ENCODE data around the gene GNPNAT1. TPM values are rescaled to one million over a fixed set of nuclear protein-coding genes. Genes with fewer than 3 reads are reported as not detected.

Gene GNPNAT1
- total RNA-seq, 1 donor from 2014 or later, result 37.7 TPM

- Histone ChIP-seq H3K4me3 (ENCODE audit: insufficient read depth, low read depth, low read length) (no peak overlapping the region), H3K36me3 (ENCODE audit: insufficient read depth, low read length) (peaks cover 8% of the 10 kb centered on the region), H3K9ac (ENCODE audit: low read length) (no peak overlapping the region), H2AFZ (ENCODE audit: low read depth, low read length) (no peak overlapping the region), H3K9me3 (ENCODE audit: insufficient read depth, low read depth, low read length) (no peaks in the 10 kb centered on the region), H3K4me2 (ENCODE audit: low read length) (no peak overlapping the region), H4K20me1 (ENCODE audit: insufficient read depth, low read length) (no peaks in the 10 kb centered on the region), H3K27me3 (ENCODE audit: insufficient read depth, low read length) (no peaks in the 10 kb centered on the region), H3K79me2 (ENCODE audit: insufficient read depth, low read length) (no peaks in the 10 kb centered on the region), H3K4me1 (ENCODE audit: insufficient read depth, low read length) (no peaks in the 10 kb centered on the region), H3K27ac (ENCODE audit: low read depth, low read length) (no peak overlapping the region)
- FAIRE-seq (no peak), DNase-seq (ENCODE audit: low read depth) (no peak)
- Mint-ChIP-seq H3K4me1 (ENCODE audit: low read depth, unreplicated experiment) (no peaks in the 10 kb centered on the region), H3K9me3 (ENCODE audit: unreplicated experiment) (no peaks in the 10 kb centered on the region), H3K36me3 (ENCODE audit: low read depth, unreplicated experiment) (peaks cover 2% of the 10 kb centered on the region), H3K27ac (ENCODE audit: unreplicated experiment) (no peak overlapping the region), H3K4me3 (ENCODE audit: unreplicated experiment) (no peak overlapping the region), H3K27me3 (ENCODE audit: low read depth, unreplicated experiment) (no peaks in the 10 kb centered on the region)
- no peak for TF ChIP-seq CTCF (IDR thresholded peaks at IDR 0.05; ENCODE audit: insufficient read depth, low read depth, low read length)
- no peak for TF ChIP-seq EZH2 (IDR thresholded peaks at IDR 0.05; ENCODE audit: insufficient read depth, low read length)
These were observed 32.3 kb downstream of the GNPNAT1 start for GRCh38 chr14:52759145-52759544.

GRCh38 chr14:52755607-52756316 lies 35.6 kb downstream of the GNPNAT1 start:
- Histone ChIP-seq H3K4me2 (ENCODE audit: low read length) (no peak overlapping the region), H2AFZ (ENCODE audit: low read depth, low read length) (no peak overlapping the region), H4K20me1 (ENCODE audit: insufficient read depth, low read length) (no peaks in the 10 kb centered on the region), H3K27ac (ENCODE audit: low read depth, low read length) (no peak overlapping the region), H3K9ac (ENCODE audit: low read length) (no peak overlapping the region), H3K4me3 (ENCODE audit: insufficient read depth, low read depth, low read length) (no peak overlapping the region), H3K36me3 (ENCODE audit: insufficient read depth, low read length) (peaks cover 8% of the 10 kb centered on the region), H3K27me3 (ENCODE audit: insufficient read depth, low read length) (no peaks in the 10 kb centered on the region), H3K79me2 (ENCODE audit: insufficient read depth, low read length) (no peaks in the 10 kb centered on the region), H3K4me1 (ENCODE audit: insufficient read depth, low read length) (no peaks in the 10 kb centered on the region), H3K9me3 (ENCODE audit: insufficient read depth, low read depth, low read length) (no peaks in the 10 kb centered on the region)
- H3K9me3 Mint-ChIP-seq (ENCODE audit: unreplicated experiment), result no peaks in the 10 kb centered on the region
- no peaks in the 10 kb centered on the region for H3K27me3 Mint-ChIP-seq (ENCODE audit: low read depth, unreplicated experiment)
- H3K27ac Mint-ChIP-seq (ENCODE audit: unreplicated experiment), result no peak overlapping the region
- peaks cover 5% of the 10 kb centered on the region for H3K36me3 Mint-ChIP-seq (ENCODE audit: low read depth, unreplicated experiment)
- H3K4me3 Mint-ChIP-seq (ENCODE audit: unreplicated experiment), result no peak overlapping the region
- FAIRE-seq, result no peak
- no peaks in the 10 kb centered on the region for H3K4me1 Mint-ChIP-seq (ENCODE audit: low read depth, unreplicated experiment)
- no peak for DNase-seq (ENCODE audit: low read depth)
- TF ChIP-seq CTCF (IDR thresholded peaks at IDR 0.05; ENCODE audit: insufficient read depth, low read depth, low read length) (no peak), EZH2 (IDR thresholded peaks at IDR 0.05; ENCODE audit: insufficient read depth, low read length) (no peak)

GRCh38 chr14:52748647-52749292 lies 42.6 kb downstream of the GNPNAT1 start:
- Mint-ChIP-seq H3K27ac (ENCODE audit: unreplicated experiment) (no peak overlapping the region), H3K27me3 (ENCODE audit: low read depth, unreplicated experiment) (no peaks in the 10 kb centered on the region), H3K4me1 (ENCODE audit: low read depth, unreplicated experiment) (peaks cover 3% of the 10 kb centered on the region), H3K4me3 (ENCODE audit: unreplicated experiment) (no peak overlapping the region), H3K9me3 (ENCODE audit: unreplicated experiment) (no peaks in the 10 kb centered on the region), H3K36me3 (ENCODE audit: low read depth, unreplicated experiment) (peaks cover 8% of the 10 kb centered on the region)
- Histone ChIP-seq H4K20me1 (ENCODE audit: insufficient read depth, low read length) (no peaks in the 10 kb centered on the region), H3K27ac (ENCODE audit: low read depth, low read length) (no peak overlapping the region), H3K4me2 (ENCODE audit: low read length) (no peak overlapping the region), H2AFZ (ENCODE audit: low read depth, low read length) (no peak overlapping the region), H3K36me3 (ENCODE audit: insufficient read depth, low read length) (peaks cover 7% of the 10 kb centered on the region), H3K27me3 (ENCODE audit: insufficient read depth, low read length) (no peaks in the 10 kb centered on the region), H3K9me3 (ENCODE audit: insufficient read depth, low read depth, low read length) (no peaks in the 10 kb centered on the region), H3K9ac (ENCODE audit: low read length) (no peak overlapping the region), H3K4me1 (ENCODE audit: insufficient read depth, low read length) (no peaks in the 10 kb centered on the region), H3K4me3 (ENCODE audit: insufficient read depth, low read depth, low read length) (no peak overlapping the region), H3K79me2 (ENCODE audit: insufficient read depth, low read length) (peaks cover 8% of the 10 kb centered on the region)
- DNase-seq (ENCODE audit: low read depth) (no peak), FAIRE-seq (no peak)
- TF ChIP-seq EZH2 (IDR thresholded peaks at IDR 0.05; ENCODE audit: insufficient read depth, low read length), result no peak
- no peak for TF ChIP-seq CTCF (IDR thresholded peaks at IDR 0.05; ENCODE audit: insufficient read depth, low read depth, low read length)
